ENCODE measurements around the gene GSC.
"Not testable (repeated sequence)": the region's sequence is repeated elsewhere in the genome, so short reads cannot be mapped to it uniquely, and the experiment has no call there.

Gene GSC

GRCh38 chr14:94746131-94746530, 23.8 kb downstream of the GSC start:
- no peaks in the 10 kb centered on the region for H3K36me3 ChIP-seq (ENCODE audit: insufficient read depth, low read length)

GRCh38 chr14:94738751-94739150, 31.2 kb downstream of the GSC start:
- H3K4me3 ChIP-seq (ENCODE audit: low read depth, low read length) = peak overlapping the region; percentile 43; the same call in 1 of the 2 replicates
- H3K27me3 ChIP-seq (ENCODE audit: insufficient read depth, low read length) = no peaks in the 10 kb centered on the region
- no peak overlapping the region for H2AFZ ChIP-seq (ENCODE audit: low read length, unreplicated experiment)
- peaks cover 14% of the 10 kb centered on the region for H3K4me1 ChIP-seq (ENCODE audit: control insufficient read depth, insufficient read depth, low read length, unreplicated experiment)
- H3K36me3 ChIP-seq (ENCODE audit: insufficient read depth, low read length) = no peaks in the 10 kb centered on the region
- no peaks in the 10 kb centered on the region for H3K79me2 ChIP-seq (ENCODE audit: control insufficient read depth, insufficient read depth, low read length, unreplicated experiment)
- H3K27ac ChIP-seq (ENCODE audit: low read depth, low read length) = peak overlapping the region; percentile 36; the same call in 1 of the 2 replicates

More at GRCh38 chr14:94746131-94746530, 23.8 kb downstream of the GSC start:
- H3K79me2 ChIP-seq (ENCODE audit: control insufficient read depth, insufficient read depth, low read length, unreplicated experiment) = no peaks in the 10 kb centered on the region
- H3K4me3 ChIP-seq (ENCODE audit: low read depth, low read length) = no peak overlapping the region
- H3K27ac ChIP-seq (ENCODE audit: low read depth, low read length) = no peak overlapping the region
- H2AFZ ChIP-seq (ENCODE audit: low read length, unreplicated experiment) = no peak overlapping the region
- H3K4me1 ChIP-seq (ENCODE audit: control insufficient read depth, insufficient read depth, low read length, unreplicated experiment) = no peaks in the 10 kb centered on the region
- H3K27me3 ChIP-seq (ENCODE audit: insufficient read depth, low read length) = no peaks in the 10 kb centered on the region

DNA sequence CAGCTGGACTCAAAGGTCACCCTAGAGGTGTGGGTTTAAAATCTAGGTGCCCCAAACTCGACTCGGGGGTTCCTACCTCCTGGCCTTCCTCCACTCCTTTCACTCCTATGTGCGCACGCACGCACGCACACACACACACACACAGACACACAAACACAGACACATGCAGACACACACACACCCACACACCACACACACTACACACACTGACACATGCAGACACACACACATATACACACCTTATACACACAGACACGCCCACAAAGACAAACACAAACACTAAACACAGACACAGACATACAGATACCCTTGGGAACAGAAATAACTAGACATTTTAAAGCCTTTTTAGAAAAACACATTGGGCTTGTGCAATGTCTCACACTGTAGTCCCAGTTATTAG, 31.8 kb downstream of the GSC start:
- H3K4me3 ChIP-seq (ENCODE audit: low read depth, low read length) = peak overlapping the region; percentile 43; the same call in 1 of the 2 replicates
- no peak overlapping the region for H2AFZ ChIP-seq (ENCODE audit: low read length, unreplicated experiment)
- H3K27me3 ChIP-seq (ENCODE audit: insufficient read depth, low read length) = no peaks in the 10 kb centered on the region
- H3K36me3 ChIP-seq (ENCODE audit: insufficient read depth, low read length) = no peaks in the 10 kb centered on the region
- peaks cover 14% of the 10 kb centered on the region for H3K4me1 ChIP-seq (ENCODE audit: control insufficient read depth, insufficient read depth, low read length, unreplicated experiment)
- H3K27ac ChIP-seq (ENCODE audit: low read depth, low read length) = no peak overlapping the region; the same call in 1 of the 2 replicates
- no peaks in the 10 kb centered on the region for H3K79me2 ChIP-seq (ENCODE audit: control insufficient read depth, insufficient read depth, low read length, unreplicated experiment)

DNA sequence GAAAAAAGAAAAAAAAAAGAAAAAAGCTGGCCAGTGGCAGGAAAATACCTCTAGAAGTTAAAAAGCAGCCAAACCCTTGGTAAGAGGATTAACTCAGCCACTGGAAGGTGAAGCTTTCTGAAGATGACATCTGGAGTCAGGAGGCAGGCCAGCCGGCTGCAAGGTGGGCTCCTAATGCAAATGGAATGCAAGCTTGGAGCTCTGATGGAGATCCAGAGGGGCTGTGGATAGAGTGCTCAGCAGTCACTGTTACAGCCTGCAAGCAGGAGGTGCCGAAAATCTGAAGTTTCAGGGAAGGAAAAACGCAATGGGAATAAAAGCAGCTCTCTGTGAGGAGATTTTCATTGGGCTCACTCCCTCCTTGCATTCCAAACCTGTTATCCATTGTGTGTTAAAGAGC, 41.0 kb downstream of the GSC start:
- Histone ChIP-seq H2AFZ (ENCODE audit: low read length, unreplicated experiment) (no peak overlapping the region), H3K79me2 (ENCODE audit: control insufficient read depth, insufficient read depth, low read length, unreplicated experiment) (no peaks in the 10 kb centered on the region), H3K27me3 (ENCODE audit: insufficient read depth, low read length) (peaks cover 13% of the 10 kb centered on the region; the same call in 1 of the 2 replicates), H3K36me3 (ENCODE audit: insufficient read depth, low read length) (no peaks in the 10 kb centered on the region), H3K4me1 (ENCODE audit: control insufficient read depth, insufficient read depth, low read length, unreplicated experiment) (no peaks in the 10 kb centered on the region), H3K4me3 (ENCODE audit: low read depth, low read length) (no peak overlapping the region), H3K27ac (ENCODE audit: low read depth, low read length) (no peak overlapping the region)

DNA sequence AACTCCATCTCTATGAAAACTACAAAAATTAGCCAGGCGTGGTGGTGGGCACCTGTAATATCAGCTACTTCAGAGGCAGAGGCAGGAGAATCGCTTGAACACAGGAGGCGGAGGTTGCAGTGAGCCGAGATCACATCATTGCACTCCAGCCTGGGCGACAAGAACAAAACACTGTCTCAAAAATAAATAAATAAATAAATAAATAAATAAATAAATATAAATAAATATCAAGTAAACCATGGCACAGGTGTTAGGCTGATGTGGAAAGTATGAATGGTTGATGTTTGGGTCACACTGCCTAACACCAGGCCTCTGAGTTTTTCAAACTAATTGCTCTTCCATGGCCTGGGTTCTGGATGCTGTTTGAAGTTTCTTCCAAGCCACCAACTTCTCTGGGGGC, 41.5 kb downstream of the GSC start:
- not testable (repeated sequence) for H2AFZ ChIP-seq (ENCODE audit: low read length, unreplicated experiment); H3K36me3 ChIP-seq (ENCODE audit: insufficient read depth, low read length); H3K27ac ChIP-seq (ENCODE audit: low read depth, low read length); H3K4me1 ChIP-seq (ENCODE audit: control insufficient read depth, insufficient read depth, low read length, unreplicated experiment); H3K79me2 ChIP-seq (ENCODE audit: control insufficient read depth, insufficient read depth, low read length, unreplicated experiment); H3K4me3 ChIP-seq (ENCODE audit: low read depth, low read length)
- peaks cover 13% of the 10 kb centered on the region; the same call in 1 of the 2 replicates for H3K27me3 ChIP-seq (ENCODE audit: insufficient read depth, low read length)

- peaks cover 13% of the 10 kb centered on the region; the same call in 1 of the 2 replicates for H3K27me3 ChIP-seq (ENCODE audit: insufficient read depth, low read length)
- H3K79me2 ChIP-seq (ENCODE audit: control insufficient read depth, insufficient read depth, low read length, unreplicated experiment); H3K36me3 ChIP-seq (ENCODE audit: insufficient read depth, low read length); H2AFZ ChIP-seq (ENCODE audit: low read length, unreplicated experiment); H3K4me3 ChIP-seq (ENCODE audit: low read depth, low read length); H3K27ac ChIP-seq (ENCODE audit: low read depth, low read length); H3K4me1 ChIP-seq (ENCODE audit: control insufficient read depth, insufficient read depth, low read length, unreplicated experiment): not testable (repeated sequence)
Measured at GRCh38 chr14:94726649-94727048, 43.3 kb downstream of the GSC start.

- H3K4me3 ChIP-seq (ENCODE audit: low read depth, low read length) = no peak overlapping the region
- no peaks in the 10 kb centered on the region for H3K79me2 ChIP-seq (ENCODE audit: control insufficient read depth, insufficient read depth, low read length, unreplicated experiment)
- H3K27me3 ChIP-seq (ENCODE audit: insufficient read depth, low read length) = peaks cover 13% of the 10 kb centered on the region; the same call in 1 of the 2 replicates
- H3K27ac ChIP-seq (ENCODE audit: low read depth, low read length) = no peak overlapping the region
- no peak overlapping the region for H2AFZ ChIP-seq (ENCODE audit: low read length, unreplicated experiment)
- no peaks in the 10 kb centered on the region for H3K36me3 ChIP-seq (ENCODE audit: insufficient read depth, low read length)
- H3K4me1 ChIP-seq (ENCODE audit: control insufficient read depth, insufficient read depth, low read length, unreplicated experiment) = no peaks in the 10 kb centered on the region
Measured at GRCh38 chr14:94724993-94725392, 44.9 kb downstream of the GSC start.

- Histone ChIP-seq H3K27me3 (ENCODE audit: insufficient read depth, low read length) (peaks cover 13% of the 10 kb centered on the region; the same call in 1 of the 2 replicates), H3K4me1 (ENCODE audit: control insufficient read depth, insufficient read depth, low read length, unreplicated experiment) (no peaks in the 10 kb centered on the region), H3K4me3 (ENCODE audit: low read depth, low read length) (no peak overlapping the region), H3K27ac (ENCODE audit: low read depth, low read length) (no peak overlapping the region), H2AFZ (ENCODE audit: low read length, unreplicated experiment) (no peak overlapping the region), H3K36me3 (ENCODE audit: insufficient read depth, low read length) (no peaks in the 10 kb centered on the region), H3K79me2 (ENCODE audit: control insufficient read depth, insufficient read depth, low read length, unreplicated experiment) (no peaks in the 10 kb centered on the region)
Measured at GRCh38 chr14:94722397-94722796, 47.5 kb downstream of the GSC start.

Data from ACC112 (cell line).